ENCODE measurements around the gene RALGDS. TPM values are rescaled to one million over a fixed set of nuclear protein-coding genes. Genes with fewer than 3 reads are reported as not detected.
A peak's percentile ranks its signal among the peaks of the same experiment; 100 is the strongest.

The RALGDS gene
- total RNA-seq, 6 experiments from 2014 or later, result 4.3 to 19.8 (median 5.7) TPM

DNA sequence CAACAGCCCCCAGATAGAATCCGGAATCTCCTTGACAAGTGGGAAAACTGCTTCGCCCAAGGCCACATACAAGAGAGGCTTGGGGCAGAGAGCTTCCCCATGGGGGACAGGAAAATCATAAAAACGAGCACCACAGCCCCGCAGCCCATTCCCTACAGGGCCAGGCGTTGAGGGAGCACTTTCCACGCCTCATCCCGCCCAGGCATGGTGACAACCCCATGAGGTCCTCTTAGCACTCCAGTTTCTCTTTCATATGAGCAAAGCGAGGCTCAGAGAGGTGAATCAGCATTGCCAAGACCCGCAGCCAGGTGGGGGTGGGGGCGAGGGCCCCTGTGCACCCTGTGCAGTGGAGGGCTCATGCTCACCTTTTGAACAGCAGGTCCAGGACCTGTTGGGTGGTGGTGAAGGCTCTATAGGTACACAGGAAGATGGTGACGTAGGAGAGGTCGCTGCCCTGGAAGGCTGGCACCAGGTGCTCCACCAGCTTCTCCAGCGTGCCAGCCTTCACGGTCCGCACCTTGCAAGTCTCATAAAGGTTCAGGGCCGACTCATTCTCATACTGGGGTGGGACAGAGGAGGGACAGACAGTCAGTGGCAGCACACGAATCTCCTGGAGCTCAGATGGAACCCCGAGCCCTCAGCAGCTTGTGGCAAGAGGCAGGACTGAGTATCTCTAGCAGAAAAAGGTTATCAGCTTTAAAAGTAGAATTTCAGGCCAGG, 10.9 kb downstream of the RALGDS start:
- H3K9me3 ChIP-seq, result no peaks in the 10 kb centered on the region
- peaks cover 0 to 13% (median 6%) of the 10 kb centered on the region in 4 donors for H3K36me3 ChIP-seq
- 91% methylated on average over 4 of the region's 18 CpGs for WGBS (ENCODE audit: insufficient coverage, low coverage, low lambda C conversion rate, missing lambda C conversion rate)
- intact Hi-C loops (cut with DNase I), result no loop called here
- peaks cover 8 to 29% (median 19%) of the 10 kb centered on the region in 4 donors for H3K4me1 ChIP-seq
- ATAC-seq (no peak), DNase-seq (peak; percentile 9 to 33 (median 29))
- no peak overlapping the region for H3K27ac ChIP-seq
- H3K4me3 ChIP-seq, result no peak overlapping the region
- H3K27me3 ChIP-seq, result no peaks in the 10 kb centered on the region
- no peak for TF ChIP-seq CTCF (IDR thresholded peaks at IDR 0.05)
- no peak for TF ChIP-seq POLR2A (IDR thresholded peaks at IDR 0.05)

- Histone ChIP-seq H3K36me3 (peaks cover 0 to 13% (median 7%) of the 10 kb centered on the region in 4 donors), H3K27ac (no peak overlapping the region), H3K9me3 (no peaks in the 10 kb centered on the region), H3K4me3 (no peak overlapping the region), H3K27me3 (no peaks in the 10 kb centered on the region), H3K4me1 (peaks cover 4 to 18% (median 11%) of the 10 kb centered on the region in 4 donors)
- TF ChIP-seq POLR2A (IDR thresholded peaks at IDR 0.05), result no peak
- TF ChIP-seq CTCF (IDR thresholded peaks at IDR 0.05), result no peak
- DNase-seq (peak; percentile 17 to 51 (median 39)), ATAC-seq (no peak)
- 100% methylated on average over 2 of the region's 19 CpGs for whole genome bisulfite sequencing (ENCODE audit: insufficient coverage, low coverage, low lambda C conversion rate, missing lambda C conversion rate)
- intact Hi-C loops (cut with DNase I), result no loop called here
Observed at GRCh38 chr9:133108794-133109641, 12.0 kb downstream of the RALGDS start.

DNA sequence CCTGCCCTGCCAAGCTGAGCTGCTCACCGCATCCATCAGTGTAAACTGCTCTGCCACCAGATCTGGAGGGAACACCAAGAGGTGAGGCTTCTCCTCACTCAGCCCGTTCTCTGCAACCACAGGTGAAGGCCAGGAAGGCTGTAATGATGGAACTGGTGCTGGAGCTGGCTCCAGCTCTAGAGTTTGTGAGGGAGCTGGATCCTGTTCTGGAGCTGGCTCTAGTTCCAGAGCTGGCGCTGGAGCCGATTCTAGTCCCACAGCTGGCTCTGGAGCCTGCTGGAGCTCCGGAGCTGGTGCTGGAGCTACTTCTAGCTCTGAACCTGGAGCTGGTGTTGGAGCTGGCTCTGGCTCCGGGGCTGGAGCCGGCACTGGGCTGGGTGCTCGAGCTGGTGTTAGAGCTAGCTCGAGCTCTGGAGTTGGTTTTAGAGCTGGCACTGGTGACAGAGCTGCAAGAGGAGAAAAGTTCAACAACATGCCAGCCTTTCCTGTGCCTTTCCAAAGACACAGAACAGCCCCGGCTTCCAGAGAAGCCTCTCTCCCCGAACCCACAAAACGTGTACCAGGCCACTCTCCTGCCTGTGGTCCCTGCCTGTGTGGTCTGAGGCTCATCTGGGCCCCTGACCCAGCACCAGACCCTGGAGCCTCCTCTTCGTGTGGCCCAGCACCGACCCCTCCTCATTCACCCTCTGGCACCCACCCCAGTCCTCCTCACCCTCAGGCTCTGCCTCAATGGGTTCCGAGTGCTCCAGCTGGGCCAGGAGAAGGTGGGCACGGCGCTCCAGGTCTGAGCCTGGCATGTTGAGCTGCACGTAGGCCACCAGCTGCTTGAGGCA, 12.9 kb downstream of the RALGDS start:
- intact Hi-C loops (cut with DNase I), result no loop called here
- TF ChIP-seq CTCF (IDR thresholded peaks at IDR 0.05), result no peak
- TF ChIP-seq POLR2A (IDR thresholded peaks at IDR 0.05), result no peak
- DNase-seq (peak; percentile 17 to 43 (median 27)), ATAC-seq (no peak)
- Histone ChIP-seq H3K27ac (no peak overlapping the region), H3K36me3 (peaks cover 0 to 13% (median 7%) of the 10 kb centered on the region in 4 donors), H3K27me3 (no peaks in the 10 kb centered on the region), H3K9me3 (no peaks in the 10 kb centered on the region), H3K4me1 (peaks cover 0 to 9% (median 4%) of the 10 kb centered on the region in 4 donors), H3K4me3 (no peak overlapping the region)
- WGBS (ENCODE audit: insufficient coverage, low coverage, low lambda C conversion rate, missing lambda C conversion rate), result no CpG with 5 or more reads among the region's 18 CpGs

- Histone ChIP-seq H3K9me3 (no peaks in the 10 kb centered on the region), H3K4me1 (peaks cover 0 to under 1% (median 0%) of the 10 kb centered on the region in 4 donors), H3K36me3 (peaks cover 2 to 19% (median 9%) of the 10 kb centered on the region in 4 donors), H3K27ac (no peak overlapping the region), H3K4me3 (no peak overlapping the region), H3K27me3 (no peaks in the 10 kb centered on the region)
- ATAC-seq, result no peak
- no peak for TF ChIP-seq POLR2A (IDR thresholded peaks at IDR 0.05)
- TF ChIP-seq CTCF (IDR thresholded peaks at IDR 0.05), result no peak
- WGBS (ENCODE audit: insufficient coverage, low coverage, low lambda C conversion rate, missing lambda C conversion rate), result 100% methylated on average over 1 of the region's 13 CpGs
- intact Hi-C loops (cut with DNase I), result no loop called here
- peak; percentile 15 to 37 (median 29) for DNase-seq
Observed at GRCh38 chr9:133107245-133107722, 13.8 kb downstream of the RALGDS start.

Measured in right lobe of liver (tissue), 6 donors.